ENCODE data around the gene NF1.

DNA sequence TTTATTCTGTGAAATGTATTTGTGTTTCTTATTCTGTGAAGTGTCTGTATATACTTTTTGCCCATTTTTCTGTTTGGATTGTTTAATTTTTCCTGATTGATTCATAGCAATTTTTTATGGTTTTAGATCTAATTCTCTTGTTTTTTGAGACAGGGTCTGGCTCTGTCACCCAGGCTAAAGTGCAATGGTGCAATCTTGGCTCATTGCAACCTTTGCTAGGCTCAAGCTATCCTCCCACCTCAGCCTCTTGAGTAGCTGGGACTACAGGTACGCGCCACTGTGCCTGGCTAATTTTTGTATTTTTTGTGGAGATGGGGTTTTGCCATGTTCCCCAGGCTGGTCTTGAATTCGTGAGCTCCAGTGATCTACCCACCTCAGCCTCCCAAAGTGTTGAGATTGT, 31.5 kb downstream of the NF1 start:
- TF ChIP-seq ERF (CRISPR knock-in tag; IDR thresholded peaks at IDR 0.05) (no peak), ZNF333 (CRISPR knock-in tag; IDR thresholded peaks at IDR 0.05; ENCODE audit: borderline replicate concordance) (no peak), NCOA1 (CRISPR knock-in tag; IDR thresholded peaks at IDR 0.05) (no peak), NBN (conservative IDR thresholded peaks at IDR 0.05) (no peak), HNF4G (IDR thresholded peaks at IDR 0.05; ENCODE audit: borderline replicate concordance, low read depth, low read length) (no peak), HNF4G (CRISPR knock-in tag; IDR thresholded peaks at IDR 0.05; ENCODE audit: borderline replicate concordance, low read depth) (no peak)
- TF ChIP-seq, protein P1, sequence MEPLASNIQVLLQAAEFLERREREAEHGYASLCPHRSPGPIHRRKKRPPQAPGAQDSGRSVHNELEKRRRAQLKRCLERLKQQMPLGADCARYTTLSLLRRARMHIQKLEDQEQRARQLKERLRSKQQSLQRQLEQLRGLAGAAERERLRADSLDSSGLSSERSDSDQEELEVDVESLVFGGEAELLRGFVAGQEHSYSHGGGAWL (CRISPR knock-in tag; IDR thresholded peaks at IDR 0.05), result no peak
- TF ChIP-seq, protein P2, sequence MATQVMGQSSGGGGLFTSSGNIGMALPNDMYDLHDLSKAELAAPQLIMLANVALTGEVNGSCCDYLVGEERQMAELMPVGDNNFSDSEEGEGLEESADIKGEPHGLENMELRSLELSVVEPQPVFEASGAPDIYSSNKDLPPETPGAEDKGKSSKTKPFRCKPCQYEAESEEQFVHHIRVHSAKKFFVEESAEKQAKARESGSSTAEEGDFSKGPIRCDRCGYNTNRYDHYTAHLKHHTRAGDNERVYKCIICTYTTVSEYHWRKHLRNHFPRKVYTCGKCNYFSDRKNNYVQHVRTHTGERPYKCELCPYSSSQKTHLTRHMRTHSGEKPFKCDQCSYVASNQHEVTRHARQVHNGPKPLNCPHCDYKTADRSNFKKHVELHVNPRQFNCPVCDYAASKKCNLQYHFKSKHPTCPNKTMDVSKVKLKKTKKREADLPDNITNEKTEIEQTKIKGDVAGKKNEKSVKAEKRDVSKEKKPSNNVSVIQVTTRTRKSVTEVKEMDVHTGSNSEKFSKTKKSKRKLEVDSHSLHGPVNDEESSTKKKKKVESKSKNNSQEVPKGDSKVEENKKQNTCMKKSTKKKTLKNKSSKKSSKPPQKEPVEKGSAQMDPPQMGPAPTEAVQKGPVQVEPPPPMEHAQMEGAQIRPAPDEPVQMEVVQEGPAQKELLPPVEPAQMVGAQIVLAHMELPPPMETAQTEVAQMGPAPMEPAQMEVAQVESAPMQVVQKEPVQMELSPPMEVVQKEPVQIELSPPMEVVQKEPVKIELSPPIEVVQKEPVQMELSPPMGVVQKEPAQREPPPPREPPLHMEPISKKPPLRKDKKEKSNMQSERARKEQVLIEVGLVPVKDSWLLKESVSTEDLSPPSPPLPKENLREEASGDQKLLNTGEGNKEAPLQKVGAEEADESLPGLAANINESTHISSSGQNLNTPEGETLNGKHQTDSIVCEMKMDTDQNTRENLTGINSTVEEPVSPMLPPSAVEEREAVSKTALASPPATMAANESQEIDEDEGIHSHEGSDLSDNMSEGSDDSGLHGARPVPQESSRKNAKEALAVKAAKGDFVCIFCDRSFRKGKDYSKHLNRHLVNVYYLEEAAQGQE (IDR thresholded peaks at IDR 0.05; ENCODE audit: borderline replicate concordance in 1 of 2, low read depth in 1 of 2, low read length in 2 of 2), result no peak
- TF ChIP-seq, protein P3, sequence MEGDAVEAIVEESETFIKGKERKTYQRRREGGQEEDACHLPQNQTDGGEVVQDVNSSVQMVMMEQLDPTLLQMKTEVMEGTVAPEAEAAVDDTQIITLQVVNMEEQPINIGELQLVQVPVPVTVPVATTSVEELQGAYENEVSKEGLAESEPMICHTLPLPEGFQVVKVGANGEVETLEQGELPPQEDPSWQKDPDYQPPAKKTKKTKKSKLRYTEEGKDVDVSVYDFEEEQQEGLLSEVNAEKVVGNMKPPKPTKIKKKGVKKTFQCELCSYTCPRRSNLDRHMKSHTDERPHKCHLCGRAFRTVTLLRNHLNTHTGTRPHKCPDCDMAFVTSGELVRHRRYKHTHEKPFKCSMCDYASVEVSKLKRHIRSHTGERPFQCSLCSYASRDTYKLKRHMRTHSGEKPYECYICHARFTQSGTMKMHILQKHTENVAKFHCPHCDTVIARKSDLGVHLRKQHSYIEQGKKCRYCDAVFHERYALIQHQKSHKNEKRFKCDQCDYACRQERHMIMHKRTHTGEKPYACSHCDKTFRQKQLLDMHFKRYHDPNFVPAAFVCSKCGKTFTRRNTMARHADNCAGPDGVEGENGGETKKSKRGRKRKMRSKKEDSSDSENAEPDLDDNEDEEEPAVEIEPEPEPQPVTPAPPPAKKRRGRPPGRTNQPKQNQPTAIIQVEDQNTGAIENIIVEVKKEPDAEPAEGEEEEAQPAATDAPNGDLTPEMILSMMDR (CRISPR knock-in tag; IDR thresholded peaks at IDR 0.05), result no peak
- TF ChIP-seq, protein P4, sequence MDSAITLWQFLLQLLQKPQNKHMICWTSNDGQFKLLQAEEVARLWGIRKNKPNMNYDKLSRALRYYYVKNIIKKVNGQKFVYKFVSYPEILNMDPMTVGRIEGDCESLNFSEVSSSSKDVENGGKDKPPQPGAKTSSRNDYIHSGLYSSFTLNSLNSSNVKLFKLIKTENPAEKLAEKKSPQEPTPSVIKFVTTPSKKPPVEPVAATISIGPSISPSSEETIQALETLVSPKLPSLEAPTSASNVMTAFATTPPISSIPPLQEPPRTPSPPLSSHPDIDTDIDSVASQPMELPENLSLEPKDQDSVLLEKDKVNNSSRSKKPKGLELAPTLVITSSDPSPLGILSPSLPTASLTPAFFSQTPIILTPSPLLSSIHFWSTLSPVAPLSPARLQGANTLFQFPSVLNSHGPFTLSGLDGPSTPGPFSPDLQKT (CRISPR knock-in tag; IDR thresholded peaks at IDR 0.05; ENCODE audit: borderline replicate concordance), result no peak
- TF ChIP-seq, protein P5, sequence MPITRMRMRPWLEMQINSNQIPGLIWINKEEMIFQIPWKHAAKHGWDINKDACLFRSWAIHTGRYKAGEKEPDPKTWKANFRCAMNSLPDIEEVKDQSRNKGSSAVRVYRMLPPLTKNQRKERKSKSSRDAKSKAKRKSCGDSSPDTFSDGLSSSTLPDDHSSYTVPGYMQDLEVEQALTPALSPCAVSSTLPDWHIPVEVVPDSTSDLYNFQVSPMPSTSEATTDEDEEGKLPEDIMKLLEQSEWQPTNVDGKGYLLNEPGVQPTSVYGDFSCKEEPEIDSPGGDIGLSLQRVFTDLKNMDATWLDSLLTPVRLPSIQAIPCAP (CRISPR knock-in tag; IDR thresholded peaks at IDR 0.05; ENCODE audit: low read depth), result no peak
